Skin of body (tissue), 2 donors: ENCODE measurements around the gene ECEL1. TPM values are rescaled to one million over a fixed set of nuclear protein-coding genes. Genes with fewer than 3 reads are reported as not detected.
"Not testable (repeated sequence)": the region's sequence is repeated elsewhere in the genome, so short reads cannot be mapped to it uniquely, and the experiment has no call there.

Experiments
- DNase-seq: peaks from one replicate; lab custom pipeline; 2025; lab: John Stamatoyannopoulos, UW
- total RNA-seq: library from RNA; depleted of rRNA; stranded (reverse); fragments of >200 nt; gene quantifications from one replicate; pipeline ENCODE4 v1.2.3, GENCODE V29; 2014

Gene ECEL1
- total RNA-seq, 1 donor from 2014 or later: 0.30 TPM

GRCh38 chr2:232460171-232460570, 27.5 kb downstream of the ECEL1 start:
- DNase-seq: no peak

- no peak for DNase-seq
Measured at GRCh38 chr2:232459419-232460035, 28.1 kb downstream of the ECEL1 start.

- no peak for DNase-seq
Measured at GRCh38 chr2:232458661-232459418, 28.8 kb downstream of the ECEL1 start.

- no peak for DNase-seq
Measured at GRCh38 chr2:232458051-232458660, 29.5 kb downstream of the ECEL1 start.

- no peak for DNase-seq
Measured at GRCh38 chr2:232457121-232458011, 30.3 kb downstream of the ECEL1 start.

- no peak for DNase-seq
Measured at GRCh38 chr2:232456296-232457120, 31.1 kb downstream of the ECEL1 start.

GRCh38 chr2:232455426-232456255, 32.0 kb downstream of the ECEL1 start, which contains the start of gene ALPI:
TSS of gene ALPI (plus strand) at chr2:232456153. CDS start at chr2:232456200, 47 bp downstream.
- DNase-seq: no peak

- DNase-seq: no peak
Measured at GRCh38 chr2:232454630-232455029, 33.0 kb downstream of the ECEL1 start.

- DNase-seq: not testable (repeated sequence)
Measured at GRCh38 chr2:232451645-232452044, 36.0 kb downstream of the ECEL1 start.

- no peak for DNase-seq
Measured at GRCh38 chr2:232449964-232450363, 37.7 kb downstream of the ECEL1 start.

- DNase-seq: no peak
Measured at GRCh38 chr2:232448304-232448690, 39.3 kb downstream of the ECEL1 start.

GRCh38 chr2:232447638-232448303, 39.9 kb downstream of the ECEL1 start:
- DNase-seq: no peak

GRCh38 chr2:232447091-232447620, 40.5 kb downstream of the ECEL1 start:
- no peak for DNase-seq

GRCh38 chr2:232446266-232446777, 41.3 kb downstream of the ECEL1 start:
- DNase-seq: not testable (repeated sequence)

- not testable (repeated sequence) for DNase-seq
Measured at GRCh38 chr2:232445149-232445885, 42.3 kb downstream of the ECEL1 start.

GRCh38 chr2:232444409-232445148, 43.1 kb downstream of the ECEL1 start:
- no peak for DNase-seq
